Loucy (cell line): ENCODE data around the gene ZNF709.
"Not testable (repeated sequence)": the region's sequence is repeated elsewhere in the genome, so short reads cannot be mapped to it uniquely, and the experiment has no call there.

Experiments used
- CTCF ChIP-seq: fragments of 200-600 bp; sonication (generic); conservative IDR thresholded peaks from 2 replicates; pipeline ENCODE4 v1.5.1; 2014; ENCODE audit warnings: mild to moderate bottlenecking, antibody characterized with exemption, low read length
- EZH2phosphoT487 ChIP-seq: fragments of 200-600 bp; IDR thresholded peaks from 2 replicates; pipeline ENCODE4 v1.6.1; 2018; ENCODE audit warnings: antibody characterized with exemption, mild to moderate bottlenecking, moderate library complexity, borderline replicate concordance

GRCh38 chr19:12430726-12431299 lies 53.8 kb downstream of the ZNF709 start:
- not testable (repeated sequence) for TF ChIP-seq CTCF, EZH2phosphoT487
